HG02623 (cell line): Measurements from ENCODE around the gene AGPAT3.

ENCODE experiments used
- ATAC-seq: cut with Tn5 transposase; IDR thresholded peaks from one replicate; pipeline ENCODE4 v1.9.1; 2021; ENCODE audit warnings: moderate library complexity; ENCODE audit not compliant: unreplicated experiment

Gene AGPAT3

DNA sequence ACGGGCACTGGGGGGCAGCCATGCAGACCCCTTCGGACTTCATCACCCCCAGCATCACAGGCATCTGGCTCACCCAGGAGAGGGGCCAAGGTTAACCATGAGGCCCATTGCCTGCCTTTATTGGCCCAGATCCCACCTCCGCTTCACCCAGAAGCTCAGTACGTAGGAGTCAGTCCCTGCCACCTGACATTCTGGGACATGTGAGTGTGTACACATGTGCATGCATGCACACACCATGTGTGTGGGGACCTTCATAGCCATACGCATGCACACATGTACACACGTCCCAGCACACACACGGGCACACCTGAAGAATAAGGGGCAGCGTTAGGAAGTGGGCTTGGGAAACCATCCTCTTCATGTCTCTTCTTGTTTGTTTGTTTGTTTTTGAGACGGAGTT lies 123.0 kb downstream of the AGPAT3 start:
- no peak for ATAC-seq

DNA sequence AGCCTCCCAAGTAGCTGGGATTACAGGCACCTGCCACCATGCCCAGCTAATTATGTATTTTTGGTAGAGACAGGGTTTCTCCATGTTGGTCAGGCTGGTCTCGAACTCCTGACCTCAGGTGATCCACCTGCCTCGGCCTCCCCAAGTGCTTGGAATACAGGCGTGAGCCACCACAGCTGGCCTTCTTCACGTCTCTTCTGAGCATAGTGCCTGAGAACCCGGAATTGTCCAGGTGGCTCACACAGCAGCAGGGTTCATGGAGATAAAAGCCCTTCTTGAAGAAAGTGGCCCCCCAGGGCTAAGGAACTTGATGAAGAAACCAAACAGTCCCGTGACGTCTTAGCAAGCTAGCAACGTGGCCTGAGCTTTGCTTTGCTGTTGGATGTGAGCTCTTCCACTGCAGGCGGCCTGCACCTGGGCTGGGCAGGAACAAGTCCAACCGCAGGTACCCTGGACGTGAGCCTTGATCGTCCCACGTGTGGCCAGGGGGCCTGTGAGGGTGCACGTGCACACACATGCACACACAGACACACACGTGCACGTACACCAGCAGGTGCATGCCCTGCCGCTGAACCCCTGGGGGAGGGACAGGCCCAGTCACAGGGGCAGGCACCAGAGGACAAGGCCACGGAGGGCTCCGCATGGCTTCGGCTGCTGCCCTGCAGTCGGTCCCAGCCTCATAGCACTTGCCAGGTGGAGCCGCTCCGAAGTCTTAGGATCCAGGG lies 123.6 kb downstream of the AGPAT3 start:
- ATAC-seq, result no peak

DNA sequence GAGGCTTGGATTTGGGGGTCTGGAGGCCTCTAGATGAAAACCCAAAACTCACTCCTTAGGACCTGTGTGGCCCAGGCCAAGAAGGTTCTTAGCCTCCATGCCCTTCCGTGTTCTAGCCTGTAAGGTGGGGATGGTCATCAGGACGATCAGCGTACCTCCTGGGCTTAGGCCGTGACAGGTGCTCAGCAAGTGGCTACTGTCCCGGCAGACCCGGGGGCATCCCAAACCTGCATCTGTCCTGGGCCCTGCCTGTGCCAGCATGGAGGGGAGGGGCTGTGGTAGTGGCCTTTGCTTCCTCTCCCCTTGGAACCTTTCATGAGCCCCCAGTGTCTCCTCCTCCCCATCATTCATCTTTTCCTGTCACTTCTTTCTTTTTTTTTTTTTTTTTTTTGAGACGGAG lies 124.4 kb downstream of the AGPAT3 start:
- no peak for ATAC-seq

DNA sequence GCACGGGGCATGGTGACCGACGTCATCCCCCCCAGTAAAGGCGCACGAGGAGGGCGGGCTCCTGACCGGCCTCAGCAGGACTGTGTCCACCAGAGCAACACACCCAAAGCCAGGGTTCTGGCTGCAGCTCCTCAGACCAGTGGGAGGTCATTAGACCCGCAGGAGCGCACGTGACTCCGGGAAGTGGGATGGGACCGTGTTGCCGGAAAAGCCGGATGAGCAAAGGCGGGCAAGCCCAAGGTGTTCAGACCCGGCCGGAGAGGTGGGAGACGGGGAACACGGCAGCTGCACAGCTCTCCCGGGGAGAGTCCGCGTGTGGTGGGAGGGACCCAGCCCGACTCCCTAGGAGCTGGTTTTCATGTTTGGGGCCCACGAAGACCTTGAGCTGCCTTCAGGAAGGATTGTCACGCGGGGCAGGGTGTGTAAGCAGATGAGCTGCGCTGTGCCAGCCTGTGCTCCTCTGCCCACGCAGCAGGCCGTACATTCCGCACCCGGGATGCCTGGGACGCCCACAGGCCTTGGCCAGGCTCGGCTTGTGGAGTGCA lies 126.5 kb downstream of the AGPAT3 start:
- ATAC-seq, result no peak

DNA sequence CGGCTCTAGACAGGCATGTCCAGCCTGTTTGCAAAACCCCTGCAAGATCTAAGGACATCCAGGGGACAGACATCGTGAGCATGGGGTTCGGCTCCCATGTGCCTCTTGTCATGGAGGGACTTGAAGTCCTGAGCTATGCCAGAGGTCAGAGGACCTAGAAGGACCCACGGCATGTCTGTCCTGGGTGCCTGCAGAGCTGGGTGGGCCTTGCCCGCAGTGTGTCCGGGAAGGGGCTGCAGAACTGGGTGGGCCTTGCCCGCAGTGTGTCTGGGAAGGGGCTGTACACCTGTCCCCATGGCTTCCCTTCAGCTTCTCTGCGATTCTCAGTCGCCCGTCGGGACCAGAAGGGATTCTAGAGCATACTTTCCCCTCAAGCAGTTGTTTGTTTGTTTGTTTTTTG lies 127.1 kb downstream of the AGPAT3 start:
- no peak for ATAC-seq

DNA sequence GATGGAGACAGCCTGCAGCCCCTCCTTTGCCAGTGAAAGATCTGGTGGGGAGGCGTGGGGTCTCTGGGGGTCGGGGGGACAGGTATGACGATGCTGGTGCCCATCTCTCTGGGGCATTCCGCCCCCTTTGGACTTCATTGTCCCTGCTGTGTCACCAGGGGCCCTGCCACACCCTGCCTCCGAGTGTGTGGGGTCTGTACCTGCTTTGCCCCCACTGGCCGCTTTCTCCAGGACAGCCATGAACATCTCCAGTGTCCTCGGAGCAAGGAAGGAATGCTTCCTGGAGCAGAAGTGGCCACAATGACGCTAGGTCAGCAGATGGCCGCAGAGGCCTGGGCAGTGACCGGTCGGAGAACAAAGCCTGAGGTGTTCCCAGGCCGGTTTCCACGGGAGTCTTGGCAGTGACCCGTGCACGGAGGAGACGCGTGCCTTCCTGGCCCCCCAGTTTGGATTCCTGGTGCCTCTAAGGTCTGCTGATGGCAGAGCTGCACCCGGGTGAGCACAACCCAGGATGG lies 128.5 kb downstream of the AGPAT3 start:
- no peak for ATAC-seq

DNA sequence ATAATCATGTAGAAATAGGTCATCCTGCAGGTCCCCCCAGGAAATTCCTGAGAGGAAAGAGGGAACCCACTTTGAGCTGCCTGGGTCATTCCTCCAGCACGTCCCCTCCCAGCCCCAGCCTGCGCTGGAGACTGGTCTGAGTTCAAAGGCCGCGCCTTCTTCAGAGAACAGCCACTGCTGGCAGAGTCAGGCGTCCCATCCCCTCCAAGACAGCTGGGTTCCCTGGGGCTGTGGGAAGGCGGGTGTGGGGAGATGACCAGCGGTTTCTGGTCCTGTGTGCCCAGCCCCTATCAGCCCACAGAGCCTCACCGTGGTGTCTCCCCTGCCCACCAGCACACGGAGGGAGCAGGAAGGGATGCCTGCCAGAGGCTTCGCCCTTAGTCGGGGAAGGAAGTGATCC lies 129.1 kb downstream of the AGPAT3 start:
- ATAC-seq, result no peak

DNA sequence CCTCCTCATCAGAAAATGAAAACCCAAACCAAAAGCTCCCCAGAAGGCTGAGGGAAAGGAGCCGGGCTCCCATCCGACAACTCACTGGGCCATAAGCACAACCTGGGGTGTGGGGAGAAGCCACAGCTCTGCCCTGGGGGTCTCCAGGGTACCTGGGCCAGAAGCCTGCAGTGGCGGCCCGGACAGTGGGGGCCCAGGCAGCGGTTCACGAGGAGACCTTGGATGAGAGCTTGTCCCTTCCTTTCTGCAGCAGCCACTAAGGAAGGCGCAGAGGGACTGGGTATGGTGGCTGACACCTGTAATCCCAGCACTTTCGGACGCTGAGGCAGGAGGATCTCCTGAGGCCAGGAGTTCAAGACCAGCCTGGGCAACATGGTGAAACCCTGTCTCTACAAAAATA lies 129.6 kb downstream of the AGPAT3 start:
- ATAC-seq, result no peak

DNA sequence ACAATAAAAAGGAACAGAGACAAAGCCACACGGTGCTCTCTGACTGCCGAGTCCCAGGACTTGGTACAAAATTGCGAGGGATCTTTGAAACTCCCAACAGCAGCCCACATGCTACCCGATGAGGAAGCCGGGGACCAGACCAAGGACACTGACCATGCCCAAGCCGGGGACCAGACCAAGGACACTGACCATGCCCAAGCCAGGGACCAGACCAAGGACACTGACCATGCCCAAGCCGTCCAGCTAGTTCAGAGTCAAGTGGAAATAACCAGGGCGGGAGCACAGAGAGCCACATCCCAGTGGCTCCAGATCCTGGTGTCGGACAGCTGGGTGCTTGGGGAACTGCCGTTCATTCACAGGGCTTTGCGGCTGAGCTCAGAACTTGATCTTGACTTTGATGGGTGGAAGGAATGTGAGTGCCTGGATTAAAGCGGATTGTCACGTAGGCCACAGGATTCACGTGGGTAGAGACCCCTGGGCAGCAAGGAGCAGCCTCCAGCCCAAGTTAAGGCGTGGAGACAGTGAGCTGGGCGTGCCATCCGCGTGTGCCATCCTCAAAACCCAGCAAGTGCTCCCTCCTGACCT lies 130.6 kb downstream of the AGPAT3 start:
- ATAC-seq, result no peak

DNA sequence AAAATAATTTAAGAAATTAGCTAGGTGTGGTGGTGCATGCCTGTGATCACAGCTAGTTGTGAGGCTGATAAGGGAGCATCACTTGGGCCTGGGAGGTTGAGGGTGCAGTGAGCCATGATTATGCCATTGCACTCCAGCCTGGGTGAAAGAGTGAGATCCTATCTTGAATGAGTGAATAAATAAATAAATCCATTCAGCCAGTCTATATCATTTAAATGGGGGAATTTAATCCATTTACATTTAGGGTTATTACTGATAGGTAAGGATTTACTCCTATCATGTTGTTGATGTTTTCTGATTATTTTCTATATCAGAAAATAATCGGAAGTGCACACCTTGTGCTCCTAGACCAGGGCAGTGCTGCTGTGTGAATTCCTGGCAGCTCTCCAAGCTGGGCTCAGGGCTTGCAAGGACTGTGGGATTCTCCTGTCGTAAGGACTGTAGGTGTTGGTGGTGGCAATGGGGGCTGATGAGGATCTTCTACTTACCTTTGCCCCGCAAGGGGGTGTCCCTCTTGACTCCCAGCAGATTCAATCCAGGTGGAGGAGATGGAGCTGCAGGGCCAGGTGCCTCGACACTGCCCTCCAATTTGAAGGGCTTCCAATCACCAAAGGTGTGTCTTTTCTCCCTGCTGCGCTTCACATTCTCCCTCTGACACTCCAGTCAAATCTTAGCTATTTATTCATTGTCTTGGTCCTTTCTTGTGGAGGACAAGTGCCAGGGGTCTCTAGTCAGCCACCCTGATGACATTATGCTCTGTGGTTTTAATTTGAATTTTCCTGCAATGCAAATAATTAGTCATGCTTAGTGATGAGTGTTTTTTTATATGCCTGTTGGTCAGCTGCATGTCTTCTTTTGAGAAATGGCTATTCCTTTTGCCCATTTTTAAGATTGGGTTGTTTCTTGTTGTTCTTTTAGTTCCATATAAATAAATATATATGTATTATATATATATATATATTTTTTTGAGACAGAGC lies 133.0 kb downstream of the AGPAT3 start:
- ATAC-seq, result no peak

DNA sequence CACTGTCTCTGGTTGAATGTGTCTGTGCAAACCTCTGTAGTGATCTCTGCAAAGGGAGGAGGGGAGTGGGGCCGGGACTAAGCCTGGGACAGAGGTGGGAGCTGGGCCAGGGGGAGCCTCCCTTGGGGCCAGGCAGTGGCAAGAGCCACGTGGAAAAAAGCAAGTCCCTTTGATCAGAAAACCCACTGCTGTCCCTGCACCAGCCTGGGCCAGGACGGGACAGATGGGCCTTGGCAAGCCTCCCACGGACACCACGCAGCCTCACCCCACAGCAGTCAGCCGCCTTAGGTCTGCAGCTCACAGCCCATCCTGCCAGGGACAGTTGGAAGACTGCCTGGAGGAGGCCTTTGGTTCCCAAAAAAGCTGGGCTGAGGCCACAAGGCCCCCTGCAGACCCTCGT lies 135.3 kb downstream of the AGPAT3 start:
- ATAC-seq, result no peak

DNA sequence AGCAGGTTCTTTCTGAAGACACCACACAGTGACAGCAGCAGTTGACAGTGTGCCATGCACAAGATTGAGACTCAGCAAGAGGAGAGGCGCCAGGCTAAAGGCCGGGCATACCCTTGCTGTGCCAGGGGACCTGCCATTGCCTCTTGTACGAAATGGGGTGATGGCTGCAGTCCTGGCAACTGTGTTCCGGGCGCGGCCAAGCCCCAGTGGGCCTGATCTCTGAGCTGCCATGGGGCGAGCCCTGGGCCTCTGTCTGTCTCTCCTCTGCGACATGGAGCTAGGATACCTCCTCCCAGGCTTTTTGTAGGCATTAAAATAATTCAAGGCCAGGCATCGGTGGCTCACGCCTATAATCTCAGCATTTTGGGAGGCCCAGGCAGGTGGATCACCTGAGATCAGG lies 137.5 kb downstream of the AGPAT3 start:
- ATAC-seq, result no peak

DNA sequence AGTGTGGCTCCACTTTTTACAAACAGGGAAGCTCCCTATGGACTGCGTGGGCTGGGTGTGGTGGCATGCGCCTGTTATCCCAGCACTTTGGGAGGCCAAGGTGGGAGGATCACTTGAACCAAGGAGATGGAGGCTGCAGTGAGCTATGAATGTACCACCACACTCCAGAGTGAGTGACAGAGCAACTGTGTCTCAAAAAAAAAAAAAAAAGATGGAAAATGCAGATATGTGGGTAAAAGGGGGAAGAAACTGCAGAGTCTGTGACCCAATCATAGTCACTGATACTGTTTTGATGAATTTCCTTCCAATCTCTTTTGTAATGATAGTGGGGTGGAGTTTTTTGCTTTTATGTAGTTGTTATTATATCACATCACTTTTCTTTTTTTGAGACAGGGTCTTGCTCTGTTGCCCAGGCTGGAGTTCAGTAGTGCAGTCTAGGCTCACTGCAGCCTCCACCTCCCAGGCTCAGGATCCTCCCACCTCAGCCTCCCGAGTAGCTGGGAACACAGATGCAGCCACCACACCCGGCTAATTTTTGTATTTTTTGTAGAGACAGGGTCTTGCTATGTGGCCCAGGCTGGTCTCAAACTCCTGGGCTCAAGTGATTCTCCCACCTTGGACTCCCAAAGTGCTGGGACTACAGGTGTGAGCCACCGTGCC lies 138.4 kb downstream of the AGPAT3 start:
- no peak for ATAC-seq

DNA sequence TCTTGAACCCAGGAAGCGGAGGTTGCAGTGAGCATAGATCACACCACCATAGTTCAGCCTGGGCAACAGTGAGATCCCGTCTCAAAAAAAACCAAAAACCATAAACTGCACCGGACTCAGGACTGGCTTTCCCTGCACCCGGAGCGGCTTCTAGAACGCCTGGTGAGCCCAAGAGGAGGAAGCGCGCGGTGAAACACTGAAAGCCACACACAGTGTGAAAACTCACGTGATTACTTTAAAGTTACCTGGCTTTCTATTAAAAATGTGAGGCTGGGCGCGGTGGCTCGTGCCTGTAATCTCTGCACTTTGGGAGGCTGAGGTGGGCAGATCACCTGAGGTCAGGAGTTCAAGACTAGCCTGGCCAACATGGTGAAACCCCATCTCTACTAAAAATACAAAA lies 140.0 kb downstream of the AGPAT3 start:
- no peak for ATAC-seq

DNA sequence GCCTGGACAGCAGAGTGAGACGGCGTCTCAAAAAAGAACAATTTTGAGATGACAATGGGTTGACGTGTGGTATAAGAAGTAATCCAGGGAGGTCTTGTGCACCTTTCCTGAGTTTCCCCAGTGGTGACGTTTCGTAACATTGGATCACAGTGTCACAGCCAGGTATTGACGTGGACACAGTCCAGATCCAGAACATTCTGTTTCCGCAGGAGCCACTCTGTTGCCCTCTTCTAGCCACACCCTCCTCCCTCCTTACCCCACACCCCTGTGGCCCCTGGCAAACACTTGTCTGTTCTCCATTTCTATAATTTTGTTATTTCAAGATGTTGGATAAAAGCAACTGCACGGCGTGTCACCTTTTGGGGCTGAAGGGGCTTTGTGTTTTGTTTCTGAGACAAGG lies 140.6 kb downstream of the AGPAT3 start:
- no peak for ATAC-seq

DNA sequence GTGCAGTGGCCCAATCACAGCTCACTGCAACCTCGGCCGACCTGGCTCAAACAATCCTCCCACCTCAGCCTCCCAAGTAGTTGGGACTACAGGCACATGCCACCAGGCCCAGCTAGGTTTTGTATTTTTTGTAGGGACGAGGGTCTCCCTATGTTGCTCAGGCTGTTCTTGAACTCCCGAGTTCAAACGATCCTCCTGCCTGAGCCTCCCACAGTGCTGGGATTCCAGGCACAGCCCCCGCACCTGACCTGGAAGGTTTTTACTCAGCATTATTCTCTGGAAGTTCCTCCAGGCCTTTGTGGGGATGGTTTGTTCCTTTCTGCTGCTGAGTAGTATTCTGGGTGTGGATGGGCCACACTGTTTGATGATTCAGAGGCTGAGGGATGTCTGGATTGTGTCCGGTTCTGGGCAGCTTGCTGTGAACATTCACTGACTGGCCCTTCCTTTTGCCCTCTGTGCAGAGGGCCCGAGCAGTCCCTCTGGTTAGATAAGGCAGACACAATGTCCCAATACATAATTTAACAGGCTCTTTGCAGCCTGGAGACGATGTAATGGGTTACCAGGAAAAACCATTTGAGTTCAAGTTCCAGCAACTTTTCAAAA lies 141.1 kb downstream of the AGPAT3 start:
- ATAC-seq, result no peak

DNA sequence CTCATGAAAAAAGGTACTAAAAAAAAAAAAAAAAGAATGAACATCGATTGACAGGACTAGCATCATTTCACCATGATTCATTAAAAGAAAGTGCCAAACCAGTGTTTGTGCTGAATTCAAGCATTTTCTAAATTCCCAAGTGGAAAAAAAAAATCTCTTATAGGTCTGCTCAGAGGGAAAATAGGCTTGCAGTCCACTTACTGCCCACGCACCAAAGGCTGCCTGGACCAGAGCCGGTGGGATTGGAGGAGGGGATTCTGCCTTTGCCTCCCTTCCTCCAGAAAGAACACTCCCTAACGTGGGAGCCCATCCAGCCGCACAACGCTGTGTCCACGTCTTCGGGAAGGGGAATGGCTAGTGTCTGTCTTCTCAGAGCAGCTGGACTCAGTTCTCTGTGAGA lies 141.6 kb downstream of the AGPAT3 start:
- ATAC-seq, result no peak

DNA sequence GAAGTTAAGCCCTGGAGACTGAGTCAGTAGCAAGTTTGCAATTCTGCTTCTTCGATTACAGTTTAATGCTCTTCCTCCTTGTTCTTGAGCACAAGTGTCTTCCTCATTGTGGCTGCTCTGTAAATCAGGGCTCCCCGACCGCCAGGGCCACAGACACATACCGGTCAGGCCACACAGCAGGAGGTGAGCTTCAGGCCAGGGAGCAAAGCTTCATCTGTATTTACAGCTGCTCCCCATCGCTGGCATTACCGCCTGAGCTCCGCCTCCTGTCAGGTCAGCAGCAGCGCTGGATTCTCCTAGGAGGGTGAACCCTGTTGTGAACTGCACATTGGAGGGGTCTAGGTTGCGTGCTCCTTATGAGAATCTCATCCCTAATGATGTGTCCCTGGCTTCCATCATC lies 145.4 kb downstream of the AGPAT3 start:
- no peak for ATAC-seq

DNA sequence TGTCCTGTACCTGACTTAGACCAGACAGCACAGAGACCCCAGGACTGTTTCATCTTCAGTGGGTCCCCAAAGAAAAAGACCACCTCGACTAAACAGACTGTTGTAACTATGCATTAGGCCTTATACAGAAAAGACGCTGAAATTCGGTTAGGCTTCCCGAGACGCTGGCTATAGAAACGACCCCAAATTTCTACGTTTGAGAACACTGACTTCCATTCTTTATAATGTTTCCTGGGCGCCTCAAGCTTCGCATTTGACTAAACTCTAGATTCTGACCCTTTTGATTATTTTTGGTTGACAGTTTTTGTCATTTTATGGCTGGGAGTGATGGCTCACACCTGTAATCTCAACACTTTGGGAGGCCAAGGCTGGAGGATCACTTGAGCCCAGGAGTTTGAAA lies 146.1 kb downstream of the AGPAT3 start:
- ATAC-seq, result no peak
